ENCODE results near the gene TEAD3.

- TF ChIP-seq, protein P1, sequence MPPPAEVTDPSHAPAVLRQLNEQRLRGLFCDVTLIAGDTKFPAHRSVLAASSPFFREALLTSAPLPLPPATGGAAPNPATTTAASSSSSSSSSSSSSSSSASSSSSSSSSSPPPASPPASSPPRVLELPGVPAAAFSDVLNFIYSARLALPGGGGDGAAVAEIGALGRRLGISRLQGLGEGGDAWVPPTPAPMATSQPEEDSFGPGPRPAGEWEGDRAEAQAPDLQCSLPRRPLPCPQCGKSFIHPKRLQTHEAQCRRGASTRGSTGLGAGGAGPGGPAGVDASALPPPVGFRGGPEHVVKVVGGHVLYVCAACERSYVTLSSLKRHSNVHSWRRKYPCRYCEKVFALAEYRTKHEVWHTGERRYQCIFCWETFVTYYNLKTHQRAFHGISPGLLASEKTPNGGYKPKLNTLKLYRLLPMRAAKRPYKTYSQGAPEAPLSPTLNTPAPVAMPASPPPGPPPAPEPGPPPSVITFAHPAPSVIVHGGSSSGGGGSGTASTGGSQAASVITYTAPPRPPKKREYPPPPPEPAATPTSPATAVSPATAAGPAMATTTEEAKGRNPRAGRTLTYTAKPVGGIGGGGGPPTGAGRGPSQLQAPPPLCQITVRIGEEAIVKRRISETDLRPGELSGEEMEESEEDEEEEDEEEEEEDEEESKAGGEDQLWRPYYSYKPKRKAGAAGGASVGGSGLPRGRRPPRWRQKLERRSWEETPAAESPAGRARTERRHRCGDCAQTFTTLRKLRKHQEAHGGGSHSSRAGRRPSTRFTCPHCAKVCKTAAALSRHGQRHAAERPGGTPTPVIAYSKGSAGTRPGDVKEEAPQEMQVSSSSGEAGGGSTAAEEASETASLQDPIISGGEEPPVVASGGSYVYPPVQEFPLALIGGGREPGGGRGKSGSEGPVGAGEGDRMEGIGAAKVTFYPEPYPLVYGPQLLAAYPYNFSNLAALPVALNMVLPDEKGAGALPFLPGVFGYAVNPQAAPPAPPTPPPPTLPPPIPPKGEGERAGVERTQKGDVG (CRISPR knock-in tag; IDR thresholded peaks at IDR 0.05), result no peak
- TF ChIP-seq CHD1 (IDR thresholded peaks at IDR 0.05; ENCODE audit: low read depth, low read length) (no peak), CEBPB (IDR thresholded peaks at IDR 0.05; ENCODE audit: borderline replicate concordance in 1 of 2, low read depth in 2 of 2, low read length in 2 of 2) (no peak), ZBTB33 (IDR thresholded peaks at IDR 0.05) (no peak), NR2C2 (IDR thresholded peaks at IDR 0.05; ENCODE audit: borderline replicate concordance, control insufficient read depth, insufficient read length, low read depth) (no peak), BHLHE40 (IDR thresholded peaks at IDR 0.05; ENCODE audit: borderline replicate concordance in 1 of 2, low read depth in 2 of 2, low read length in 1 of 2) (no peak), POLR2A (IDR thresholded peaks at IDR 0.05; ENCODE audit: low read depth, low read length) (no peak), MXI1 (IDR thresholded peaks at IDR 0.05; ENCODE audit: low read depth, low read length) (no peak), POLR2AphosphoS5 (IDR thresholded peaks at IDR 0.05; ENCODE audit: low read length) (no peak), EZH2 (IDR thresholded peaks at IDR 0.05; ENCODE audit: borderline replicate concordance, control insufficient read depth, low read depth, low read length) (no peak)
- TF ChIP-seq, protein P2, sequence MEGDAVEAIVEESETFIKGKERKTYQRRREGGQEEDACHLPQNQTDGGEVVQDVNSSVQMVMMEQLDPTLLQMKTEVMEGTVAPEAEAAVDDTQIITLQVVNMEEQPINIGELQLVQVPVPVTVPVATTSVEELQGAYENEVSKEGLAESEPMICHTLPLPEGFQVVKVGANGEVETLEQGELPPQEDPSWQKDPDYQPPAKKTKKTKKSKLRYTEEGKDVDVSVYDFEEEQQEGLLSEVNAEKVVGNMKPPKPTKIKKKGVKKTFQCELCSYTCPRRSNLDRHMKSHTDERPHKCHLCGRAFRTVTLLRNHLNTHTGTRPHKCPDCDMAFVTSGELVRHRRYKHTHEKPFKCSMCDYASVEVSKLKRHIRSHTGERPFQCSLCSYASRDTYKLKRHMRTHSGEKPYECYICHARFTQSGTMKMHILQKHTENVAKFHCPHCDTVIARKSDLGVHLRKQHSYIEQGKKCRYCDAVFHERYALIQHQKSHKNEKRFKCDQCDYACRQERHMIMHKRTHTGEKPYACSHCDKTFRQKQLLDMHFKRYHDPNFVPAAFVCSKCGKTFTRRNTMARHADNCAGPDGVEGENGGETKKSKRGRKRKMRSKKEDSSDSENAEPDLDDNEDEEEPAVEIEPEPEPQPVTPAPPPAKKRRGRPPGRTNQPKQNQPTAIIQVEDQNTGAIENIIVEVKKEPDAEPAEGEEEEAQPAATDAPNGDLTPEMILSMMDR (IDR thresholded peaks at IDR 0.05 in 2 of 3, conservative IDR thresholded peaks at IDR 0.05 in 1 of 3; ENCODE audit: control insufficient read depth in 2 of 3, extremely low read depth in 1 of 3, insufficient read depth in 1 of 3, low read depth in 3 of 3, low read length in 3 of 3), result no peak
- TF ChIP-seq, protein P3, sequence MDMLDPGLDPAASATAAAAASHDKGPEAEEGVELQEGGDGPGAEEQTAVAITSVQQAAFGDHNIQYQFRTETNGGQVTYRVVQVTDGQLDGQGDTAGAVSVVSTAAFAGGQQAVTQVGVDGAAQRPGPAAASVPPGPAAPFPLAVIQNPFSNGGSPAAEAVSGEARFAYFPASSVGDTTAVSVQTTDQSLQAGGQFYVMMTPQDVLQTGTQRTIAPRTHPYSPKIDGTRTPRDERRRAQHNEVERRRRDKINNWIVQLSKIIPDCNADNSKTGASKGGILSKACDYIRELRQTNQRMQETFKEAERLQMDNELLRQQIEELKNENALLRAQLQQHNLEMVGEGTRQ (IDR thresholded peaks at IDR 0.05; ENCODE audit: borderline replicate concordance, low read depth, low read length), result no peak
Observed at GRCh38 chr6:35483893-35484645, 12.8 kb downstream of the TEAD3 start.

All from GM12878 (cell line).